Stimulated activated CD4-positive, alpha-beta T cell treated with anti-CD3 and anti-CD28 coated beads, Interleukin-2, amount 100 ng/mL, for 4 hours (primary cell): ENCODE data around the gene GIMAP6.
"Not testable (repeated sequence)": the region's sequence is repeated elsewhere in the genome, so short reads cannot be mapped to it uniquely, and the experiment has no call there.

ENCODE experiments used
- DNase-seq: peaks from one replicate; pipeline ENCODE4 v3.0.0-alpha.2; 2020; ENCODE audit warnings: low read depth

GIMAP6 gene

DNA sequence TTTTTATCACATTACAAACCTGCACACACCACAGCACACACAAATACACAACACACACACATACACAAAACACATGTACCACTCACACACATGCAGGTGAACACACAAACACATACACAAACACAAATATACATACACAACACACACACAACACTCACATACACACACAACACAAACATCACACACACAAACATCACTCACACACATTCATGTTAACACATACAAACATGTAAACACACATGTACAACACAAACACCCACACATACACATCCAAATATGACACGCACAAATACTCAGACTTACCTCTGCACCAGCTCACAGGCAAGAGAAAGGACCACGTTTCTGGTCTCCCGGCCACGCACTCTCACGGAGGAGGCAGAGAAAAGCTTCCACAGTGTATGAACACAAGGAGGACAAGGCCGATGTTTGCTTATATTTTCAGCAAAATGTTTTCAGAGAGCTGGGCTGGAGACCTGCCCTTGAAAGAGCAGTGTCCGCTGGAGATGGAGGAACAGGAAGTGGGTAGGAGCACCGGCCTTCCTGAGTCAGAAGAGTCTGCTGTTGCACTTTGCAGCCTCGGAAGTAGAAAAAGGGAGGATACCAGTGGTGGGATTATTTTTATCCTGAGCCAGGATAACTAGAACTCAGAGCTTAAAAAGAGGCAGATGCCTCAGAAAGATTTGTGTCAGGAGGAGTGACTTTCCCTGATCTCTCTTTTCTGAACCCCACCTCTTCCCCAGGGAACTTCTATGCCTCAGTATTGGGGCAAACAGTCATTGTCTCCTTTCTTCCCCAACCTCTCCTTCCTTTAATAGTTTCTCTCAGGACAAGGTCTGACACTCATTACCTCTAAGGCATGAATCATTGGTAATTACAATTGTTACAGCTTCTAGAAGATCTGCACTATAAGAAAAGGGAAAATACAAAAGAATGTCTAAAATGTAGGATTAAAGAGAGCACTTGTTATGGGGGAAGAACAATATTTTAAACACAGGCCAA lies at the start of gene GIMAP6:
TSS of gene GIMAP6 (minus strand) at position 520 of the 999 bp plus-strand sequence. CDS start 2,243 bp downstream, outside the sequence.
- DNase-seq: peak; percentile 9

DNA sequence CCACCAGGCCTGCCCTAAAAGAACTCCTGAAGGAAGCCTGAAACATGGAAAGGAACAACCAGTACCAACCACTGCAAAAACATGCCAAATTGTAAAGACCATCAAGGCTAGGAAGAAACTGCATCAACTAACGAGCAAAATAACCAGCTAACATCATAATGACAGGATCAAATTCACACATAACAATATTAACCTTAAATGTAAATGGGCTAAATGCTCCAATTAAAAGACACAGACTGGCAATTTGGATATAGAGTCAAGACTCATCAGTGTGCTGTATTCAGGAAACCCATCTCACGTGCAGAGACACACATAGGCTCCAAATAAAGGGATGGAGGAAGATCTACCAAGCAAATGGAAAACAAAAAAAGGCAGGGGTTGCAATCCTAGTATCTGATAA lies 48.2 kb upstream of the GIMAP6 start:
- DNase-seq: not testable (repeated sequence)

DNA sequence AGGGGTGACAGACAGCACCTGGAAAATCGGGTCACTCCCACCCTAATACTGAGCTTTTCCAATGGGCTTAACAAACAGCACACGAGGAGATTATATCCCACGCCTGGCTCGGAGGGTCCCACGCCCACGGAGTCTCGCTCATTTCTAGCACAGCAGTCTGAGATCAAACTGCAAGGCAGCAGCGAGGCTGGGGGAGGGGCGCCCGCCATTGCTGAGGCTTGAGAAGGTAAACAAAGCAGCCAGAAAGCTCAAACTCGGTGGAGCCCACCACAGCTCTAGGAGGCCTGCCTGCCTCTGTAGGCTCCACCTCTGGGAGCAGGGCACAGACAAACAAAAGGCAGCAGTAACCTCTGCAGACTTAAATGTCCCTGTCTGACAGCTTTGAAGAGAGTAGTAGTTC lies 46.4 kb upstream of the GIMAP6 start:
- not testable (repeated sequence) for DNase-seq

DNA sequence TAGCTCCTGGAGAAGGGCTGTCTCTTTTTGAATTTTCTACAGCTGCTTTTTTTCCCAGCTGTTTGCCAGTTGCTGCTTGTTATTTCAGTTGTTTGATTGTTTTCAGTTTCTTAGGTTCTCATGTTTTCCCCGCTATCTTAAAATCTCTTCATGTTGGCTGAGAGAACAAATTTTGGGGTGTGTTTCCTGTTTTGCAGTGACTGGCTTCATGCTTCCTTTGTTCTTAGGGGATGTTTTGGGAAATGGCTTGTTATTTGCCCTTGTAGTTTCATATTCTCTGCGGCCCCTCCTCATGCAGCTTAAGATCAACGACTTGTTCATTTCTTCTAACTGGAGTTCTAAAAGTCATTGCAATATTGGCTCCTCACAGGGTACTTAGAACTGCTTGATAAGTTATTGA lies 44.7 kb upstream of the GIMAP6 start:
- DNase-seq: not testable (repeated sequence)

DNA sequence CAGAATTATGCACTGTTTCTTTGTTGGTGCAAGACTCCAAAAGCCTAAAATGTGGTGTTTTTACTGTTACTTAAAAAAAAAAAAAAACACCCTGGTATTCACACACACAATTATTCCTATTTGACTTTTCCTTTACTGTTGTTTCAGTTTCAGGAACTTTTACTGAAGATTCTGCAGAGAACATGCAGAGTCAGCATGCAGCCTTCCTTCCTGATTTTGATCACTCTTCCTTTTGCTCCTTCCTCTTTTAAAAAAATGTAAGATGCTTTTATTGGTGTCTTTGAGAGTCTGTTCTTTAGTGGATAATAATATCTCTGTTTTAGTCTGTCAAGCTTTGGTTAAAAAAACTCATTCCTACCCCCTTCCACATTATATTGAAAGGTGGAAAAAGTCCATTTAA lies 44.1 kb upstream of the GIMAP6 start:
- DNase-seq: not testable (repeated sequence)

DNA sequence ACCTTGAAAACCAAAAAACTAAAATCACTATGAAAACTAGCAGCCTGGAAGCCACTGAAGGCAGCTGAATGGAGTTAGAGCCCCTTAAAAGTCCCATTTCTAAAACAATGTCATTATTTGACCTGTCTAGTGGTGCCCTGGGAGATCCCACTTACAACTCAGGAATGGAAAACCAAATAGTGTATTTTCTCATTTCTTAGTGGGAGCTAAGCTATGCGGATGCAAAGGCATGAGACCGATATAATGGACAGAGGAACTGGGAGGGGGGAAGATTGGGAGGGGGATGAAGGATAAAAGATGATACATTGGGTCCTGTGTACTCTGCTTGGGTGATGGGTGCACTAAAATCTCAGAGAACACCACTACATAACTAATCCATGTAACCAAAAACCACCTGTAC lies 43.5 kb upstream of the GIMAP6 start:
- DNase-seq: no peak

DNA sequence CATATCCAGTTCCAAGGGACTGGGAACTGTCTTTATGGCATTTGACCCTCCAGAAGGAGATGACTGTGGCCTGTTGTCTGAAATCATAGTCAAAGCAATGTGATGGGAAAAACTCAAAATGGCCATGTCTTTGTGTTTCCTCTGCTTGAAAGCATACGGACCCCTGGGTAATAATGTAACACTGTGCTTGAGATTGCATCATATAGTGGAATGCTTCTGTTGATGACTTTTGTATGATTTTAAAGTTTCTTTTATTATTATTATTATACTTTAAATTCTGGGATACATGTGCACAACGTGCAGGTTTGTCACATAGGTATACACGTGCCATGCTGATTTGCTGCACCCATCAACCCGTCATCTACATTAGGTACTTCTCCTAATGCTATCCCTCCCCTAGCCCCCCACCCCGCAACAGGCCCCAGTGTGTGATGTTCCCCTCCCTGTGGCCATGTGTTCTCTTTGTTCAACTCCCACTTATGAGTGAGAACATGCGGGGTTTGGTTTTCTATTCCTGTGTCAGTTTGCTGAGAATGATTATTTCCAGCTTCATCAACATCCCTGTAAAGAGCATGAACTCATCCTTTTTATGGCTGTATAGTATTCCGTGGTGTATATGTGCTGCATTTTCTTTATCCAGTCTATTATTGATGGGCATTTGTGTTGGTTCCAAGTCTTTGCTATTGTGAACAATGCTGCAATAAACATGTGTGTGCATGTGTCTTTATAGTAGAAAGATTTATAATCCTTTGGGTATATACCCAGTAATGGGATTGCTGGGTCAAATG lies 39.8 kb upstream of the GIMAP6 start:
- not testable (repeated sequence) for DNase-seq

DNA sequence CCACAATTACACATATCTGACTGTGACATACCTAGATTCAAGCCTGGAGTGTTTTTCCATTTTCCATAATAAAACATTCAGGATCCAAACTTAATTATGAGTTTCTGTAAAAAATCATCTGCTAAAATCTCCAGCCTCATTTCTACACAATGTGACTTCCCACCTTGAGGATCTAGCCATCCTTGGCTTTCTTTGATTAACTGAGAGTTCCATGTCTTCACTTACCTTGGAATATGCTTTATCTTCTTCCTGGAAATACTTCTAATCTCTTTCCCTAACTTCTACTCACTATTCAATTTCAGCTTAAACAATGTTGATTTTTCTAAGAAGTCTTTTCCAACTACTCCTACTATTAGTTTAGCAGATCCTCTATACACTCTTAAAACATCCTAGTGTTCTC lies 36.8 kb upstream of the GIMAP6 start:
- no peak for DNase-seq

DNA sequence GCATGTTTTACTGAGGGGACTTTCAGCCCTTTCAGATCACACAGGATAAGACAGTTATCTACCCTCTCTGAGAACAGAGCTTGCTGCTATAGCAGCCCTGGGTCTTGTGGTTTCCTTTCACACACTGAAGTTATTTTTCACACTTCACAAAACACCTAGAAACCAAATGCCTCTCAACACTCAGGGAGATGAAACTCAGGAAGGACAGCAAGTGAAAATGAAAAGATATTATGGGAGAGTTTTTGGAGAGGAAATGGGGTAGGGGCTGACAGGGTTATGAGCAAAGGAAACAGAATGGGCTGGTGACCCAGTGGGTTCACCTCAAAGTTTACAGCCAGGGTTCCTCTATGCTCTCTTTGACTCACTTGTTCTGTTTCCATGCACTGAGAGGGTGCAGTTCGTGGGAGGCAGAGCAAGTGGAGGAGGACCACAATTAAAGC lies 36.3 kb upstream of the GIMAP6 start:
- DNase-seq: peak; percentile 75

DNA sequence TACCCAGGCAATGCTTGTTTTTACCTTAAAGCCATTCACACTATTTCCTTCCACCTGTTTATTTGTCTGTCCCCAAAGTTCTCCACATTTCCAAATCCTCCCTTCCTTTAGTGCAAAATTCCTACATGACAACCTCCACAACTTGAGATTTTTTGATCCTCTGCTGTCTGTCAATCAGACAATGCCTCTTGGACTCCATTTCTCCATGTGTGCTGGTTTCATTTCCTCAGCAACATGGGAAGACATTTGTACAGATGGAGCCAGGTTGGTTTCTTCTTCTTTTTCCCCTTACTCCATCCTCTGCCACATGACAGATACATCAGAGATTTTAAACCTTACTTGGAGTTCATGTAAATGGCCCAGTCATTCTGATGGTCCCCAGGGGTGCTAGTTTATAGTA lies 34.2 kb upstream of the GIMAP6 start:
- no peak for DNase-seq

DNA sequence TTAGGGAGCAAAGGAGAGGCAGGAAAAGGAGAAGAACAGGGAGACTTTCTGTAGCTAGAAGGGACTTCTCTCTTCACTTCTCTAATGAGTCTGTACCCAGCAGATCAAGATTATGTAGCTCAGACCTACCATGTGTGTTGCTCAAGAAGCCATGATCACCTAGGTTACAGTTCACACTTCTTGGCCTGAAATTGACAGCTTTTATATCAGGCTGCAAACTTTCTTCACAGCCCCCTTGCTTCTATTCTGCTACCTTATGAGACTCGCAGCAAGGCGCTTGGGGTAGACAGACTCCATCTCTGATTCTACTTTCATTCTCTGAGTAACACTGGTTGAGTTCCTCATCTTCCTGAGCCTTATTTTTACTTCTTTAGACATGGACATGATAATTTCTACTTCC lies 33.7 kb upstream of the GIMAP6 start:
- DNase-seq: no peak

DNA sequence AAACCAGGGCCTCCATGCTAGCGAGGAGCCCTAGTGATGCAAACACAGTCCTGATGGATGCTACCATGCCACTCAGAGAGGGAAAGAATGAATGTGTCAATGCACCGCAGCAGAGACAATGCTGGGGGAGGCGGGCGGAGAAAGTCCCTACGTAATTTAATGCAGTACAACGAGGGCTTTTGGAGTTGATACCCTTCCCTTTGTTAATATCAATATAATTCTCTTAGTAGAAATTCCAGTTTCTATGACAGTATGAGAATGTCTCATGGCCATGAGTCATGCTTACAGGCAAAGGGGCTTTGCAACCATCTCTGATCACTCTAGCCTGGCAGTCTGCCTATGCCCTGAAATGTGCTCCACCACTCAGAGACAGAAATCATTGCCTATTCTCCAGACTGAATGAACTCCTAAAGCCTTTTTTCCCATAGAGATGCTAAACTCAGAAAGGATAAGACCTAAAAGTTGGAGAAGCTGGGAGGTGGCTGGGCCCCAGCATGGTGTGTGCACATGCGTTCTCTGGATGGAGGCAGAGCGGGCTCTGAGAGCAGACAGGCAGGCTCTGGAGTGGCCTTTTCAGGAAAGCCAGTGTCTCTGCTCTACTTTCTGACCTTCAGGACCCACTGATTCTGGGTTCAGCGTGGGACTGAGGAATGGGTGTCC lies 33.0 kb upstream of the GIMAP6 start:
- peak; percentile 36 for DNase-seq

DNA sequence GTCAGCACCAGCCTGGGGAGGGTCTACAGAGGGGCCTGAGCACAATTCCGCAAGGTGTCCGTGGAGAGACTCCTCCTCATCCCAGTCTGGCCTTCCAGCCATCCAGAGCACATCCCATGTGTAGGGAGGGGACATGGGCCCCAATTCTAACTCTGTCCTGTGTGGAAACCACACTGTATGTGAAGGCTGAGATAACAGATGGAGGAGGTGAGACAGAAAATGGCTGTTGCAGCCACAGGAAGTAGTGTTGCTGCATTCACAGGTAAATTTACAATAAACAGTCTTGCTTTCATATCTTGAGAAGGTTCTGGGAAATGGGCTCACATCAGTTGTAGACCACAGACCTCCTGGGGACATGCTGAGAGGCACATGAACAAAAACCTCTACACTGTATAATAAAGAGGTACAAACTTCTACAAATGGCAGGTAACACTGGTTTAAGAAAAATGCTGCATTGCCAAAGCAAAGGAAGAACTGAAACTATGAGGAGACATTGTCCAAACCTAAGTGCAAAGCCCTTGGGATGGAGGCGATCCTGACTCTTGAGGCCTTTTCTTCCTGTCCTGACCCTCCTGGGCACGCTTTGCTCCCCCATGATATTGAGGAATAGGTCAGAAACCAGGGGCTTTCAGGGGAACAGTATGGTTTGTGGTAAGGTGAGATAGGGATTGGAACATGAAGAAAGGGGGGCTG lies 31.8 kb upstream of the GIMAP6 start:
- no peak for DNase-seq

DNA sequence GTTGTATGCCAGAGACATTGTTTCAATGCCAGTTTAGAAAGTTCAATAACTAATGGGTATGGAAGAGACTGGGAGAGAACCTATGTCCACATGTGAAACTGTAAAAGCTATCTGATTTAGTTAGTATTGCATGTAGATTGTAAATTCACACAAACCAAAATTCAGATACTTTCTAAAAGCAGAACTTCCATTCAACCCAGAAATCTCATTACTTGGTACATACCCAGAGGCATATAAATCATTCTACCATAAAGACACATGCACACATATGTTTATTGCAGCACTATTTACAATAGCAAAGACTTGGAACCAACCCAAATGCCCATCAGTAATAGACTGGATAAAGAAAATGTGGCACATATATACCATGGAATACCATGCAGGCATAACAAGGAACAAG lies 30.6 kb upstream of the GIMAP6 start:
- DNase-seq: not testable (repeated sequence)

DNA sequence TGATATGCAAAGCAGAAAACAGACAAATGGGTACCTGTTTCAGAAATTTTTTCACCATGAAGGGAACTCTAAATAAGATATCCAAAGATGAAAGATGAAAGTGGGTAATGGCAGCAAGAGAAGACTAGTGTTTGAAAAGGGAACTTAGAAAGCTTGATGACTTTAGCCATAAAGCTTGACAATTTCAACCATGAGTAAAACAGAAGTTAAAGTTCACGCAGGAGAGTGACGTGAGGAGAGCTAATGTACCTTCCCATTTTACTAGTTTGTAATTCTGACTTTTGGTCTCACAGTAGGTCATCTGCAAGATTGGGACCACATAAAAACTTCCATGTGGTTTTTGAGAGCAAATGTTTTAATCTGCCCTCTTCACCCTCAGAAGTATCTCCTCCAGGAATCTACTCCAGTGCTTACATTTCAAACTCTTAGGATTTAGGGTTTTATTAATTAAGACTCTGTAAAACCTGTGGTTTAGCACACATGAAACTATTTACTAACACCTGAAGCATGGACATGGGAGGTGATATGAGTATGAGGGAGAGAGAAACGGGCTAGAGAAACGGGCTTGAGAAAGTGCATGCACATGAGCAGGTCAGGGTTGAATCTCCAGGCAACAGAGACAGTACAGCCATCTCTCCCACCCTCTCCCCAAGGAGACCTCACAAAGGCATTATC lies 28.9 kb upstream of the GIMAP6 start:
- DNase-seq: no peak

DNA sequence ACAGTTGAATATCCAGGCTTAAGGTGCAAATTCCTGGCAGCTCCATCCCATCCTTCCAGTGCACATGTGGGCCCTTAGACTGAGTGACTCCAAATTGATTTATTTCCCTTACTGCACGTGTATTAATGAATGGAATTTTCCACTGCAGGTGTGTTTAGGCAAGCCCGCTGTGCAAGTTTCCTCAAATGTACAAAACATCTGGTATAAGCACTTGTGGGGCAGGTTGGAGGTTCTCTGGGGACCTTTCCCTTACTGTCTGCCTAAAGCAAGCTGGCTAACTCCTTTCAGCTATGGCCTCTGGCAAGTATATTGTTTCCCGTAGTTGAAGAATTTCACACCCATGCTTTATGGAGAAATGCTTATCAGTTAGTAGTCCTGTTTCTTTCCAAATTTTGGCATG lies 25.3 kb upstream of the GIMAP6 start:
- no peak for DNase-seq

DNA sequence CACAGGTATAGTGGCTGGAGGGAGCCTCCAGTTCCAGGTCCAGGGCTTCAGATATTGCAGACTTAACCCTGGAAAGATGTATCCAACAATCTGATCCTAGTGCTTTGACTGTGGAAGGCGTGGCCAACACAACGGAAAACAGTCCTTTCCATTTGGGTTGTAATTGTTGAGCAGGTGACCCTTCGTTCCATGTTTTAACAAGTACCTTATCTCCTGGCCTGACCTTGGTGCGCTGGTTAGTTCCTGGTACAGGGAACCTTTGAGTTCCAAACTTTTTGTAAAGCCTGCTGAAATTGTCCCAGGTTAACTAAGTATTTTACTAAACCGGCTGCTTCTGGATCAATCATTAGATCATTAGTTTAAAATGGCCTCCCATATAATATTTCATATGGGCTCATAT lies 23.9 kb upstream of the GIMAP6 start:
- DNase-seq: no peak

DNA sequence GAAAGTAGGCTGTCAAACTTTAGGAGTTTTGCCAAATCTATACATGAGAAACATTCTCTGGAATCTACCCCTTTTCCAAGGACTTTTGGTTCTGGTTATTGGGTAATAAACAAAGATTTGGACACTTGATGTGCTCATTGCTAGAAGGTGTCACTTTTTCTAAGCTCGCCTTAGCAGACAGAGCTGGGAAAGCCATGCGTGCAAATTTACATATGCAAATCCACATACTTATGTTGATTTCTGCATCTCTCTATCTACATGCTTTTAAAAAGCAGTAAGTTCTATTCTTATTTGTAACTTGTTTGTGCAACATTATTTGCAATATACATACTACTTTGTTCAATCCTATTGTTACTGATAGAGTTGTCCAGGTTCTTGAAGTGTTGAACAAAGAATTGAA lies 22.5 kb upstream of the GIMAP6 start:
- no peak for DNase-seq

DNA sequence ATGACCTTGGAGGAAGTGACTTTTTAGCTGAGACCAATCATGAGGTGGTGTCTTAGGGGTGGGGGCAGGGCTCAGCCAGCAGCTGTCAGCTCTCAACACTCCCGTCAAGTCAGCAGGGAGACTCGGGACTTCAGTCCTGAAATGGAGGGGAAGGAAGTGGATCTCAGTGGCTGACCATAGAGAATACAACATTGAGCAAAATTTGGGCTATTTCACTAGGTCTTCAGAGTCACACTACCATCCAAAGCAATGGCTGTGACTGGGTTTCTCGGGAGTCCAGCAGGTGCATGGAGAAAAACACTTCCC lies 16.8 kb upstream of the GIMAP6 start:
- no peak for DNase-seq

DNA sequence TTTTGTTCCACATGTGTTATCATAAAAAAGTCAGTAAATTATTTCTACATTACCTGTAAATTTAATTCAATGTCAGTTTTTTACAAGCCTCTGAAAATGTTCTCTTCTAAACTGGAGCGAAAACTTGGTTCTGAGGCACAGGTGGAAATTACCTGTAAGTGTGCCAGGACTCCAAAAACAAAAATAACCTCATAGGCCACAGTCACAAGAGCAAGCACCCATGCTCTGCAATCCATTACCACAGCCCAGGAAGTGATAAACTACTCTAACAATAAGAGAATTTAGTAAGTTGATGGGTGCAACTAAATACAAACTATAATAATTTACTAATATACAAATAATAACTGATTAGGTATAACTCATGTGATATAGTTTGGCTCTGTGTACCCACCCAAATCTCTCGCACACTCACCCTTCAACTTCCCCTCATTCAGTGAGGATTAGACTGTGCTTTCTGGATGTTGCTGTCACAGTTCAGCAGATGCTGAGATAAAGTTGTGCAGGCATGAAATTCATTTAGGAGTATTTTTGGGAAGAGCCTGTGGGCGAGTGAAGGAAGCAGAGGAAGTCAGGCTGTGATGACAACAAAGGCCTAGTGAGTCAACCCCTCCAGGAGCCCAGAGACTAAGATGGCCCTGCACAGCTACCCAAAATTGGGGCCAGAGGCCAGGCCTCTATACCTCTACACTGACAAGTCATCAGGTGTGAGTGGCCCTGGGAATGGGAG lies 16.3 kb upstream of the GIMAP6 start:
- no peak for DNase-seq
